Activated naive CD8-positive, alpha-beta T cell treated with anti-CD3 and anti-CD28 coated beads, Interleukin-2, amount 50 U/mL, for 16 hours (primary cell): ENCODE results near the gene MYO15B.

Experiments used
- DNase-seq: peaks from one replicate; pipeline ENCODE4 v3.0.0-alpha.2; 2020; ENCODE audit warnings: low read depth, low spot score

The MYO15B gene

DNA sequence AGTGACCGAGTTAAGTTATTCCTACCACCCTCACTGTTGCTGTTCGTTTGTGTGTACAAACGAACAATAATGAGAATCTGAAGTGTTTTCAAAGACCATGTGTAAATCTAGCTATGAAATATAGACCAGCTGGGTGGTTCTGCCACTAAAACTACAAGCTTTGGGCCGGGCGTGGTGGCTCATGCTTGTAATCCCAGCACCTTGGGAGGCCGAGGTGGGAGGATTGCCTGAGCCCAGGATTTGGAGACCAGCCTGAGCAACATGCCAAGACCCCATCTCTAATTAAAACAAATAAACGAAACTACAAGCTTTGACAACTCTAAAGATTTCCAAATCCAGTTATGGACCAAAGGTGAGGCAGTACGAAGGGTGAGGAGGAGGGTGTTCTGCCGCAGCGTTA, 78.4 kb downstream of the MYO15B start:
- no peak for DNase-seq

DNA sequence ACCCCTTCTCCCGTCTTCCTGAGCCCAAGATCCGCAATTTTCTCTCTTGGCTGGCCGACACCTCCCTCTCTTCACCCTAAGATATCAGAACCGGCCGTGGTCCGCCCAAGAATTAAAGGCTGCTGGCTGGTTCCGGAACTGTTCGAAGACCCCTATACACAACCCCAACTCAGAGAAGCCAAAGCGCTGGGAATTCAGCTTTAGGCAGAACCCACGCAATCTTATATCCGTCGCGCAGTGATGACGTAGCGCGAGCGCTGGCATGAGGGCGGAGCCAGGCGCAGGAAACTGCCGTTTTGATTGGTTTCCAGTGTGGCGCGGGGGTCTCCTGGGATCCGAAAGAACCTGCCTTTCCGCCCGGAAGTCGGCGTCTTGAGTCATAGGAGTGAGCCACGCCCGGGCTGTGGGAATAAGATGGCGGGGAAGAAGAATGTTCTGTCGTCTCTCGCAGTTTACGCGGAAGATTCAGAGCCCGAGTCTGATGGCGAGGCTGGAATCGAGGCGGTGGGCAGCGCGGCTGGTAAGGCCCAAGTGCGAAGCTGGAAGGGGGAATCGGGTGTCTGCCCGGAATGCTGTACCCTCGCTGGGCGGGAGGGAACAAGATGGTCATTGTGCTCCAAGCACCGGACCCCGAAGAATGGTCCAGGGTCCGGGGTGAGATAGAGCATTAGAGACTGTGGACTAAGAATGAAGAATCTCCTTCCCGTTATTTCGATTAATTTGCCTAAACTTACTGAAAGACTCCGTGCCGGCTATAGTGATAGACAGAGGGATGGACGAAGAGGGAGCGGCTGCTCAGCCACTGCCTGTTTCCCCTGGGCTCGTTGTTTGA, 79.6 kb downstream of the MYO15B start, which contains the start of the genes RECQL5 and SAP30BP:
Gene RECQL5, minus strand, starts transcription at position 196 of the 832 bp plus-strand sequence. CDS start 597 bp downstream, outside the sequence.
Gene SAP30BP, plus strand, starts transcription at position 380 of the 832 bp plus-strand sequence. Its CDS starts 35 bp downstream, at position 415.
- DNase-seq, result peak; percentile 97

DNA sequence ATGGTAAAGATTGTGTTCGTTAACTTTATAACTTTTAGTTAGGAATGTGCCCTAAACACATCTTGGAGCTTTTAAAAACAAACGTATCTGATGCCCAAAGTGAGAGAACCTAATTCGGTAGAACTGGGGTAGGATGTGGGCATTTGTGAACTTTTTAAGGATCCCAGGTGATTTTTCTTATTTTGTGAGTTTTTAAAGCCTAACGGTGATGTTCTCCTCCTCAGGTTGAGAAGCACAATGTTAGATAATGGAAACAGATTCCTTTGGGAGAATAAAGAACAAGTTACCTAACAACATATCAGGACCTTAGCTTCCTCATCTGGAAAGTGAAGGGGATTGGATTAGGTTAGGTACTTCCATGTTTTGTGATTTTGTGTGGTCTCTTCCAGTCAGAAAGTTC, 80.2 kb downstream of the MYO15B start:
- no peak for DNase-seq

DNA sequence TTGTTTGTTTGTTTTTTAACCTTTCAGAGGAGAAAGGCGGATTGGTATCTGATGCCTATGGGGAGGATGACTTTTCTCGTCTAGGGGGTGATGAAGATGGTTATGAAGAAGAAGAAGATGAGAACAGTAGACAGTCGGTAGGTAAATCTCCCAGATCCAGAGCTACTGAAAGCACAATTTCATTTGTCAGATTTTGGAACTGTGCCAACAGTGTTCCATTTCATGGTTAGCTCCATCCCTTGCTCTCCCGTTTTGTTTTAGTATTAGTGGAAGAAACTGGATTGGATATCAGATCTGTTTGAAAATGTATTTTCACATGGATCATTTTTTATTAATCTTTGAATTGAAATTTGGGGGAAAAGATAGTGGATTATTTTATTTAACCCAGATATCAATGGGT, 80.9 kb downstream of the MYO15B start:
- no peak for DNase-seq

DNA sequence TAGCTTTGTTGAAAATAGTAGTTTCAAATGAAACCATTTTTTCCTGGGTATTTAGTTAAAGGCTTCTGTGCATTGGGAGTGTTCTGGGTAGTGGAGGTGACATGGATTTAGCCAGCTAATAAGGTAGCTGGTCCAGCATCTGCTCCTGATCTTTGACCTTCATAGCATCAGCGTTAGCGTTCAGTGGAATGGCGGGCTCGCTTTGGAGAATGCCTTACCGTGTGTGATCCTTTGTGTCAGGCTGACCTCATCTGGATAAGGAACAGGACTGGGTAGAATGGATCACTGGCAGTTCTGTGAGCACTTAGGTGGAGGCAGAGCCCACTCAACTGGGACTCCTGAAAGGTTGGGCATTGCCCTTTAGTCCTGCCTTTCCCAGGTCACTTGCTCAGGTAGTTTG, 83.3 kb downstream of the MYO15B start:
- DNase-seq, result no peak

DNA sequence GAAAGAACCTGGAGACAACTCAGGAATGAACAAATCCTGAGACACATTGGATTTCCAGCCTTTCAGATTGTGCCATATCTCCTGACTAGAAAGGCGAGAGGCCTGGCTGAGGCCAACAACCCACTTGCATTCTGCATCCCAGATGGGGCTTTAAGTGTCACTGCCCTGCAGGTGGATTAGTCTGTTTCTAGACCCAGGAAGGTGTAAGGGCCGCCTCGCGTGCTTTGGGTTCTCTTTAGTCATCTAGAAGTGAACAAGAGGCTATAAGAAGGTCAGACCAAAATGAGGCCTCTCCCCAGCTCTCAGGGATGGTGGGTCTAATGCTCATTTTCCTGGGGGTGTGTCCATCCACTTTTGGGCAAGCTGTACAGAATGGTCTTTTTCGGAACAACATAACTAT, 84.4 kb downstream of the MYO15B start:
- no peak for DNase-seq

DNA sequence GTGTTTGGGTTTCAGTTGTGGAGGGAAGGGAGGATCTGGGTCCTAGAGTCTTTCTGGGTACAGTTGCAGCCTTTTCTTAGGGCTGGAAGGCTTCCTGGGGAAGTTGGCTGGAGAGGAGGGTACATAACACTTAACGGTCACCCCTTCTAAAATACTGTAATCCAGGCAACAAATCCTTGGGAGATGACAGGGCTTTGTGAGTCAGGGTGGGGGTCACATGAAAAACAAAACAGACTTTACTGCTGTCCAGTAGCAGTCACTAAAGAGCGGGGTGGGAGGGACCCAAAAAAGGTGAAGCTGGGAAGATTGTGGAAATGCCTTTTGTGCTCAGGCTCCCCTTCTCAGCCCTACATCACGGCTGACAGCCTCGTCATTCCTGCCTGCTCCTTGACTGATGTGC, 85.9 kb downstream of the MYO15B start:
- DNase-seq, result no peak
